AG09309 (cell line): Measurements from ENCODE around the gene HBG1.

Source experiments
- DNase-seq: peaks from one replicate; pipeline ENCODE4 v3.0.0-alpha.2; 2010; ENCODE audit warnings: low read depth
- H3K4me3 ChIP-seq: 2 replicates; pipeline ENCODE4 v1.5.1; 2011; ENCODE audit warnings: mild to moderate bottlenecking, low read depth, low read length, moderate library complexity; ENCODE audit not compliant: control insufficient read depth
- TF ChIP-seq, protein P1 (sequence below): IDR thresholded peaks from 2 replicates; pipeline ENCODE4 v1.5.1; 2011; ENCODE audit warnings: mild to moderate bottlenecking, low read depth, low read length, inconsistent platforms; ENCODE audit not compliant: insufficient read depth, control insufficient read depth; ENCODE audit errors: missing control alignments

The HBG1 gene

GRCh38 chr11:5223686-5224085, 26.0 kb downstream of the HBG1 start:
- TF ChIP-seq, protein P1, sequence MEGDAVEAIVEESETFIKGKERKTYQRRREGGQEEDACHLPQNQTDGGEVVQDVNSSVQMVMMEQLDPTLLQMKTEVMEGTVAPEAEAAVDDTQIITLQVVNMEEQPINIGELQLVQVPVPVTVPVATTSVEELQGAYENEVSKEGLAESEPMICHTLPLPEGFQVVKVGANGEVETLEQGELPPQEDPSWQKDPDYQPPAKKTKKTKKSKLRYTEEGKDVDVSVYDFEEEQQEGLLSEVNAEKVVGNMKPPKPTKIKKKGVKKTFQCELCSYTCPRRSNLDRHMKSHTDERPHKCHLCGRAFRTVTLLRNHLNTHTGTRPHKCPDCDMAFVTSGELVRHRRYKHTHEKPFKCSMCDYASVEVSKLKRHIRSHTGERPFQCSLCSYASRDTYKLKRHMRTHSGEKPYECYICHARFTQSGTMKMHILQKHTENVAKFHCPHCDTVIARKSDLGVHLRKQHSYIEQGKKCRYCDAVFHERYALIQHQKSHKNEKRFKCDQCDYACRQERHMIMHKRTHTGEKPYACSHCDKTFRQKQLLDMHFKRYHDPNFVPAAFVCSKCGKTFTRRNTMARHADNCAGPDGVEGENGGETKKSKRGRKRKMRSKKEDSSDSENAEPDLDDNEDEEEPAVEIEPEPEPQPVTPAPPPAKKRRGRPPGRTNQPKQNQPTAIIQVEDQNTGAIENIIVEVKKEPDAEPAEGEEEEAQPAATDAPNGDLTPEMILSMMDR, result no peak
- H3K4me3 ChIP-seq, result no peak overlapping the region
- DNase-seq, result no peak

DNA sequence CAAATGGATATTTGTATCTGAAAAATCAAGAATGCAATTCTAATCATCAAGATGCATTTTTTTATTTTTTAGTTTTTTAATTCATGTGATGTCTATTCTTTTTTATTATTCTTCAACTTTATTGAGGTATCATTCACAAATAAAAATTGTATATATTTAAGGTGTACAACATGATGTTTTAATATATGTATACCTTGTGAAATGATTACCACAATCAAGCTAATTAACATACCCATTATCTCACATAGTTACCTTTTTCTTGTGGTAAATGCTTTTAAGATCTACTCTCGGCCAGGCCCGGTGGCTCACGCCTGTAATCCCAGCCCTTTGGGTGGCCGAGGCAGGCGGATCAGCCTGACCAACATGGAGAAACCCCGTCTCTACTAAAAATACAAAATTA, 26.5 kb downstream of the HBG1 start:
- H3K4me3 ChIP-seq, result no peak overlapping the region
- no peak for DNase-seq
- TF ChIP-seq, protein P1, result no peak

GRCh38 chr11:5210376-5210885, 39.2 kb downstream of the HBG1 start:
- DNase-seq, result no peak
- TF ChIP-seq, protein P1, result no peak
- H3K4me3 ChIP-seq, result no peak overlapping the region

DNA sequence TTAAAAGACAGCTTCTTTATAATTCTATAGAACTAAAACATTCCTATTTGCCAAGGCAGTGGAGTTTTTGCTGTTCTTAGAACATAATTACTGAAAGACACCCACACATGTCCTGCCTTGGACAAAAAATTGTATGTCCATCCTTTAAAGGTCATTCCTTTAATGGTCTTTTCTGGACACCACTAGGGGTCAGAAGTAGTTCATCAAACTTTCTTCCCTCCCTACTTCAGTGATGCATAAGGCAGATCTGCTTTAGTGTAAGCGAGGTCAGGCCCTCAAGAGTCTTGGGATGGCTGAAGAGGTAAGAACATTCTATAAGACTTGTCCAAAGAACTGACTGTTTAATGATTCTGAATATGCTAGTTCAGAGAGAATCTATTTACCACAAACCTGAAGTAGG, 44.9 kb downstream of the HBG1 start:
- TF ChIP-seq, protein P1, result peak; percentile 67
- no peak overlapping the region for H3K4me3 ChIP-seq
- peak; percentile 24 for DNase-seq

DNA sequence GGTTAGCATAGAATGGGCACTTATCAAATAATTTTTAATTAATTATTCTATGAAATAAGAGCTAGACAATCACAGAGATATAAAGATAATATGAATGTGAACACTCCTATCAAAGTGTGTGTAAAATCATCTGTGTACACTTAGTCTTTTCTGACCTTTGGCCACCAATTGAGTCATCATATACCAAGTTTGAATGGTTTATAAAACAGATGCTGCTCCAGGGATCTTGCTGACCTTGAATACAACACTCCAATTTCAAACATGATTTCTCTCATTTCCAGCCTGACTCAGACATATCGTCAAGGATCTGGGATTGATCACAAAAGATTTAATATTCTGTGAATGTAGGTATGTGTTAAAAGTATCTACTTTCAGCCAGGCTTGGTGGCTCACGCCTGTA, 46.3 kb downstream of the HBG1 start:
- no peak for DNase-seq
- no peak overlapping the region for H3K4me3 ChIP-seq
- TF ChIP-seq, protein P1, result no peak

DNA sequence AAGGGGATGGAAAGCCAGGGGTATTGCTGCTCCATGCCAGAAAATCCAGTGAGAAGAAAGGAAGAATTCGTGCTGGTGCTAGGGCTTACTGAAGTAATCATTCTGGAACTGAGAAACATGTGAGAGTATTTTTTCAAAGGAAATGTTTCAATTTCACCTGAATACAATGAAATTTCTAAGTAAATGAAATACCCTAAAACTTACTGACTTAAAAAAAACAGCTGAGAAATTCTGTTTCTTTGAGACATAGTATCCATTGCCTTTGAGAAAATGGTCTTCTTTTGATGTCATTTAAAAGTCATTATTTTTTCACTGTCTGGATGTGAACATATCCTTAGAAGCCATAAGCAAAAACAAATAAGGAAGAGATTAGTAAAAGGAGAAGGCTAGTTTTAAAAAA, 49.1 kb downstream of the HBG1 start, which contains the start of gene OR51V1:
Gene OR51V1, minus strand, starts transcription at position 101 of the 400 bp plus-strand sequence. Its CDS starts 0 bp downstream, at position 101.
- DNase-seq, result no peak
- TF ChIP-seq, protein P1, result no peak
- no peak within 1 kb of the TSS for H3K4me3 ChIP-seq

- no peak overlapping the region for H3K4me3 ChIP-seq
- TF ChIP-seq, protein P1, result no peak
- no peak for DNase-seq
Measured at GRCh38 chr11:5198285-5198684, 51.4 kb downstream of the HBG1 start.
